HepG2 (cell line): ENCODE measurements around the gene CHRD. TPM values are rescaled to one million over a fixed set of nuclear protein-coding genes. Genes with fewer than 3 reads are reported as not detected.
A peak's percentile ranks its signal among the peaks of the same experiment; 100 is the strongest.

Source experiments
- ATAC-seq: fragments of 200-7000 bp; cut with Tn5 transposase; 3 replicates; pipeline ENCODE4 v1.9.1; 2020; ENCODE audit warnings: mild to moderate bottlenecking, moderate library complexity
- BruUV-seq: library from RNA; stranded (reverse); fragments of 400-500 nt; replicated peaks from 2 replicates; lab custom pipeline; 2021; lab: Mats Ljungman, UMichigan
- CTCF ChIA-PET: fragments of 300-600 bp; formaldehyde crosslinking; extraction: SDS; loops from one replicate; lab custom pipeline; 2021; ENCODE audit warnings: low total read pairs, inconsistent platforms, low intra/inter-chr PET ratio; lab: Yijun Ruan, JAX
- POLR2A ChIA-PET: fragments of 350-600 bp; sonication (Branson Sonifier 250); formaldehyde crosslinking; loops from one replicate; lab custom pipeline; 2020; ENCODE audit warnings: antibody characterized with exemption, inconsistent platforms; lab: Yijun Ruan, JAX
- DNase-seq: peaks from one replicate; pipeline ENCODE4 v3.0.0-alpha.2; 2015; ENCODE audit warnings: low spot score
- FAIRE-seq: peaks from 3 replicates; lab custom pipeline; 2011; peaks lifted over from hg19 to GRCh38; lab: Jason Lieb, UNC
- H2AFZ ChIP-seq: one replicate; pipeline ENCODE4 v1.6.1; 2011; ENCODE audit warnings: low read length, inconsistent platforms
- H3K27ac ChIP-seq: fragments of 300-600 bp; 3 replicates; pipeline ENCODE4 v1.8.0; 2011; ENCODE audit warnings: mixed run types, mild to moderate bottlenecking, mixed read lengths, low read length, inconsistent platforms; ENCODE audit not compliant: insufficient read depth; ENCODE audit errors: extremely low read length
- H3K27me3 ChIP-seq, 2 experiments: fragments of 200-600 bp in 1 of 2; 2 replicates in 1 of 2; 3 replicates in 1 of 2; pipeline versions ENCODE4 v1.6.0 to v1.8.0; 2011; ENCODE audit warnings: low read length in 2 of 2, mild to moderate bottlenecking in 2 of 2, moderate library complexity in 2 of 2, inconsistent platforms in 1 of 2; ENCODE audit not compliant: insufficient read depth in 2 of 2, control insufficient read depth in 1 of 2
- H3K36me3 ChIP-seq, 2 experiments: fragments of 200-600 bp in 1 of 2; replicated peaks in 1 of 2; 2 replicates in 1 of 2; 3 replicates in 1 of 2; pipeline versions ENCODE4 v1.5.1 to v1.8.0; 2011; ENCODE audit warnings: low read length in 2 of 2, inconsistent platforms in 1 of 2; ENCODE audit not compliant: insufficient read depth in 2 of 2, control insufficient read depth in 1 of 2
- H3K4me1 ChIP-seq: 2 replicates; pipeline ENCODE4 v1.5.1; 2012; ENCODE audit warnings: low read length, inconsistent platforms; ENCODE audit not compliant: insufficient read depth
- H3K4me2 ChIP-seq: 2 replicates; pipeline ENCODE4 v1.6.0; 2011; ENCODE audit warnings: low read depth, low read length, inconsistent platforms
- H3K4me3 ChIP-seq, 3 experiments: fragments of 200-600 bp in 1 of 3; sonication (generic), shearing (Covaris generic) in 1 of 3; replicated peaks in 1 of 3; 2 replicates each; pipeline ENCODE4 v1.5.1; 2011 to 2016; ENCODE audit warnings: low read length in 3 of 3, inconsistent platforms in 2 of 3, low read depth in 2 of 3, mild to moderate bottlenecking in 2 of 3, control low read depth in 1 of 3, mixed read lengths in 1 of 3; ENCODE audit not compliant: insufficient read depth in 1 of 3
- H3K79me2 ChIP-seq: one replicate; pipeline ENCODE4 v1.6.1; 2011; ENCODE audit warnings: low read length, inconsistent platforms; ENCODE audit not compliant: insufficient read depth
- H3K9ac ChIP-seq: 2 replicates; pipeline ENCODE4 v1.6.0; 2011; ENCODE audit warnings: mild to moderate bottlenecking, low read depth, low read length, inconsistent platforms; ENCODE audit not compliant: insufficient read depth
- H3K9me3 ChIP-seq: 2 replicates; pipeline ENCODE4 v1.5.1; 2012; ENCODE audit warnings: mild to moderate bottlenecking, low read length
- H4K20me1 ChIP-seq: 2 replicates; pipeline ENCODE4 v1.6.0; 2011; ENCODE audit warnings: inconsistent platforms, mild to moderate bottlenecking, low read length, moderate library complexity; ENCODE audit not compliant: insufficient read depth
- FOXA3 ChIP-seq: IDR thresholded peaks from 2 replicates; pipeline ENCODE4 v1.6.1; 2016; ENCODE audit warnings: missing genetic modification reagents, missing compliant biosample characterization
- GPN1 ChIP-seq: sonication (generic); formaldehyde crosslinking; IDR thresholded peaks from 2 replicates; pipeline ENCODE4 v1.5.1; 2020; ENCODE audit warnings: missing genetic modification reagents, borderline replicate concordance
- PTBP1 ChIP-seq: fragments of 200-400 bp; formaldehyde crosslinking; IDR thresholded peaks from 2 replicates; pipeline ENCODE4 v1.6.1; 2018; ENCODE audit warnings: low read length, low read depth; ENCODE audit not compliant: poor library complexity, severe bottlenecking
- WGBS: methylation state at CpG from one replicate; pipeline ENCODE4 v1.1.6; 2017; ENCODE audit warnings: low lambda C conversion rate; 5-methylcytosine and 5-hydroxymethylcytosine counted together
- in situ Hi-C: cut with HindIII; loops from 2 replicates; pipeline ENCODE4 v1.10.0; 2017; ENCODE audit warnings: low pct_unique_long_range_greater_than_20kb; ENCODE audit not compliant: extremely low pct_ligation_motif_present
- intact Hi-C: fragments of 100-400 bp; cut with micrococcal nuclease; formaldehyde crosslinking; loops from one replicate; pipeline ENCODE4 v1.10.0; 2022; ENCODE audit not compliant: unreplicated experiment
- polyA plus RNA-seq, 8 experiments: library from polyadenylated mRNA; depleted of rRNA in 3 of 8; stranded (reverse) in 7 of 8; unstranded in 1 of 8; fragments of >200 nt; fragmentation: Illumina TruSeq in 4 of 8; extraction: Trizol in 4 of 8; gene quantifications; 2 replicates each; pipeline versions ENCODE4 v1.2.1 to v1.2.3, GENCODE V29; 2011 to 2016; ENCODE audit warnings: low read depth in 4 of 8, missing spikeins in 1 of 8, mixed read lengths in 1 of 8; ENCODE audit not compliant: insufficient read depth in 1 of 8
- total RNA-seq, 5 experiments: library from RNA; depleted of rRNA; stranded (reverse); fragments of >200 nt; fragmentation: Illumina TruSeq; extraction: Trizol; gene quantifications; 2 replicates each; pipeline ENCODE4 v1.2.3, GENCODE V29; 2016; ENCODE audit warnings: low read depth in 1 of 5

Gene CHRD
- total and polyA plus RNA-seq, 2 of the 13 experiments (the other 11 are each of a cell fraction or from before 2014, with no cell fraction given) = 22.2 to 35.2 TPM

DNA sequence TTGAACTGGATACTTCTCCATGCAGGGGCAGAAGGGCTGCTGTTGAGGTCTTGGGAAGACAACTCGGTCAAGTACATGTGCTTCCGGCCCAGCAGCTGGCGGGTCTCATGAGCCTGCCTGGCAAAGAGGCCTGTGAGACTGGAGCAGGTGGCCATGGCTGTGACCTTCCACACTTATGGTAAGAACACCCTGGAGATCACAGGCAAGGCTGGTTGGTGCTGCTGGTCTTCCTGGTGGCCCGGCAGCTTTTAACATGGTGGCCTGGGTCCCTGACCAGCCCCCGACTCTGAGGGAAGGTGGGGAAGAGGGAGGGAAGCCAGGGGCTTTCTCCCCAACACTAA lies 15.4 kb downstream of the CHRD start:
- Histone ChIP-seq H3K4me2 (no peak overlapping the region), H2AFZ (no peak overlapping the region), H3K79me2 (no peaks in the 10 kb centered on the region), H3K4me1 (no peaks in the 10 kb centered on the region), H3K27me3 (peaks cover 0 to 4% of the 10 kb centered on the region in 2 experiments; a peak in 1 of 5 replicates), H3K9ac (no peak overlapping the region), H3K4me3 (no peak overlapping the region), H3K36me3 (no peaks in the 10 kb centered on the region), H3K27ac (no peak overlapping the region), H3K9me3 (no peaks in the 10 kb centered on the region), H4K20me1 (no peaks in the 10 kb centered on the region)
- ChIA-PET CTCF (no interaction called here), POLR2A (interaction anchor here (0.9 to 1.5 kb wide), 2 partner anchors 18 to 33 kb away, joined by 3 to 6 read pairs; partner anchors contain the start of gene THPO)
- ATAC-seq (no peak), FAIRE-seq (no peak), DNase-seq (no peak)
- intact Hi-C loops = no loop called here
- BruUV-seq = no TSS peak
- TF ChIP-seq PTBP1 = no peak
- WGBS = 42% methylated on average over 2 of the region's 5 CpGs
- in situ Hi-C loops = no loop called here

DNA sequence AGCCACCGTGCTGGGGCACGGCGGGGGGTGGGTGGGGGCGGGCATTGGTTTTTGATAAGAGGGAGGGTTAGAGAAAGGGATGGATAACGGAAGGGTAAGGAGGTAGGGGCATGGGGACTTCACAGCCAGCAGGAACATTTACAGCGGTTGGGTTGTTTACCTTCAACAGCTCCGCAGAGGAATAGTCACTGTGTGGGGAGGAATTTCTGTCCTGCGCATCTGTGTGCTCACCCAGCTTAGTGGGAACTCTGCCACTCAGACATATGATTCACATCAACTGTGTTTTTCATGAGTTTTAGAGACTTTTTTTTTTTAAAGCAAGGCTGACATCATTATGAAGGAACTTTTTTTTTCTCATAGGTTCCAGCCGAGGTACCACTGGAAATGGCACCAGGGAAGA lies 19.6 kb downstream of the CHRD start:
- BruUV-seq = no TSS peak
- H3K9ac ChIP-seq = no peak overlapping the region
- H3K27me3 ChIP-seq = peaks cover 0 to 6% of the 10 kb centered on the region in 2 experiments; a peak in 2 of 5 replicates
- H3K4me2 ChIP-seq = no peak overlapping the region
- H3K36me3 ChIP-seq = no peaks in the 10 kb centered on the region
- ChIA-PET CTCF (no interaction called here), POLR2A (interaction anchor here (1.1 to 1.3 kb wide), 2 partner anchors 16 to 28 kb away, joined by 3 to 5 read pairs; no protein-coding TSS in a partner anchor)
- ATAC-seq (peak; percentile 52; the same call in 2 of the 3 replicates), FAIRE-seq (no peak), DNase-seq (no peak)
- no peak overlapping the region for H3K27ac ChIP-seq
- no peaks in the 10 kb centered on the region for H3K79me2 ChIP-seq
- TF ChIP-seq FOXA3 (CRISPR knock-in tag) (0 out of 2 replicates have a peak, but pooled peaks have one; percentile 13), GPN1 (CRISPR knock-in tag) (no peak)
- intact Hi-C loops = no loop called here
- in situ Hi-C loops = no loop called here
- no peaks in the 10 kb centered on the region for H3K9me3 ChIP-seq
- H4K20me1 ChIP-seq = no peaks in the 10 kb centered on the region
- no peak overlapping the region for H3K4me3 ChIP-seq
- 7% methylated on average over 8 of the region's 9 CpGs for WGBS
- no peak overlapping the region for H2AFZ ChIP-seq
- H3K4me1 ChIP-seq = no peaks in the 10 kb centered on the region
